D721Med (cell line): ENCODE results near the gene PARP1.
"Not testable (repeated sequence)": the region's sequence is repeated elsewhere in the genome, so short reads cannot be mapped to it uniquely, and the experiment has no call there.

Experiments
- DNase-seq: peaks from one replicate; pipeline ENCODE4 v3.0.0; 2011; ENCODE audit warnings: low spot score; ENCODE audit not compliant: insufficient read length
- FAIRE-seq: peaks from 2 replicates; lab custom pipeline; 2011; peaks lifted over from hg19 to GRCh38; lab: Jason Lieb, UNC
- TF ChIP-seq, protein P1 (sequence below): IDR thresholded peaks from 2 replicates; pipeline ENCODE4 v1.5.1; 2012; ENCODE audit warnings: mild to moderate bottlenecking, control low read depth; ENCODE audit not compliant: insufficient read depth; ENCODE audit errors: missing control alignments

Gene PARP1

DNA sequence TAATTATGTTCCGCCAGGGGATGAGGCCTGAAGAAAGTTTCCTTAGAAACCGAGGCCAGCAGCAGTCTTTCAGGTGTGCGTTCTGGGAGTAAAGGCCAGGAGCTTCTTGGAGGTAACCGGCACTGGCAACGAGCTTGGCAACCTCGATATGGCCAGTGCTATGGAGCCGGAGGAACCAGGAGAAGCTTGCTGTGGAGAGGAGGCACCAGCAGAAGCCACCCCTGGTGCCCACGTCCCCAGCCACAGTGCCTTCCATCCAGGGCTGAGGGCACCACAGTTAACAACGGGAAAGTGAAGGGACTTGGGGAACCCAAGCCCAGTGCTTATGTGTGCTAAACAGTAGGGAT lies 57.4 kb downstream of the PARP1 start:
- no peak for FAIRE-seq
- TF ChIP-seq, protein P1, sequence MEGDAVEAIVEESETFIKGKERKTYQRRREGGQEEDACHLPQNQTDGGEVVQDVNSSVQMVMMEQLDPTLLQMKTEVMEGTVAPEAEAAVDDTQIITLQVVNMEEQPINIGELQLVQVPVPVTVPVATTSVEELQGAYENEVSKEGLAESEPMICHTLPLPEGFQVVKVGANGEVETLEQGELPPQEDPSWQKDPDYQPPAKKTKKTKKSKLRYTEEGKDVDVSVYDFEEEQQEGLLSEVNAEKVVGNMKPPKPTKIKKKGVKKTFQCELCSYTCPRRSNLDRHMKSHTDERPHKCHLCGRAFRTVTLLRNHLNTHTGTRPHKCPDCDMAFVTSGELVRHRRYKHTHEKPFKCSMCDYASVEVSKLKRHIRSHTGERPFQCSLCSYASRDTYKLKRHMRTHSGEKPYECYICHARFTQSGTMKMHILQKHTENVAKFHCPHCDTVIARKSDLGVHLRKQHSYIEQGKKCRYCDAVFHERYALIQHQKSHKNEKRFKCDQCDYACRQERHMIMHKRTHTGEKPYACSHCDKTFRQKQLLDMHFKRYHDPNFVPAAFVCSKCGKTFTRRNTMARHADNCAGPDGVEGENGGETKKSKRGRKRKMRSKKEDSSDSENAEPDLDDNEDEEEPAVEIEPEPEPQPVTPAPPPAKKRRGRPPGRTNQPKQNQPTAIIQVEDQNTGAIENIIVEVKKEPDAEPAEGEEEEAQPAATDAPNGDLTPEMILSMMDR: no peak

DNA sequence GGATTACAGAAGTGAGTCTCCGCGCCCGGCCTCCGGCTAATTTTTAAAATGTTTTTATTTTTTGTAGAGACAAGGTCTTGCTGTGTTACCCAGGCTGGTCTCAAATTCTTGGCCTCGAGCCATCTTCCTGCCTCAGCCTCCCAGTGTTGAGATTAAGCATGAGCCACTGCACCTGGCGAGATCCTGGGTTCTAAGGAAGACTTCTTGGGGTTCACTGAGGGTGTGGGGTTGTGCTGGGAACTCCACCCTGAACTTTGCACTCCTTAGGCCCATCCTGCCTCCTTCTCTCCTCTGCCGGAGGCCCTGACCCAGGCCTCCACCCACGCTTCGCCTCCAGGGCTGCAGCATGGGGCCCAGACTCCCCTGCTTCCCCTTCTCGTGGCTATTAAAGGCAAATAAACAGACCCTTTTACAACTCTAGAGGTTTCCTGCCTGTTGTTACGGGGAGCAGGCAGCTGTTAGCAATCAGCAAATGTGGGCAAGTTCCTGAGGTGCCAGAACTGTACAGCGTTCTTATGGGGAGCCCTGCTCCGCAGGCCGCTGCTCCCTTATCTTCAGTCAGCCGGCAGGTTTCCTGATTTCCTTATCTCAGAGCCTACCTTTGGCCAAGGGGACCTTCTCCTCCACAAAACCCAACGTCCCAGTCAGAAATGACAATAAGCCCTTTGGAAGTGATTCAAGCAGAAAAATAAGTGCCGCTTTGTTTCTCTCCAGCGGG lies 57.9 kb downstream of the PARP1 start:
- TF ChIP-seq, protein P1: no peak
- DNase-seq (no peak), FAIRE-seq (no peak)

More for the DNA sequence above, 57.4 kb downstream of the PARP1 start:
- DNase-seq: no peak

DNA sequence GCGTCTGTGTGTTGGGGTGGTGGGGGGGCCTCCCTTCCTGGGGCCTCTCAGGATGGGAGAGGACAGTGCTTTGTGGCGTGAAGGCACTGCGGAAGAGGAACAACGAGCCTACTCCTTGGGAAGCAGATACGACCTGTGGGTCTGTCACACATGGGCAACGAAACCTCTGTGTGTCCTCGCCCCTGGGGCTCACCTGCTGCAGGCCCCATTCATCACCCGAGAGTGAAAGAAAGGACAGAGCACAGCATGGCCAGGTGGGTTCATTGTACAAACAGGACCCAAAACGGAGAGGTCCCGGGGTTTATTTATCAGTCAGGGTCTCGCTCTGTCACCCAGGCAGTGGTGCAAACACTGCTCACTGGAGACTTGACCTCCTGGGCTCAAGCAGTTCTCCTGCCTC lies 58.8 kb downstream of the PARP1 start:
- TF ChIP-seq, protein P1: no peak
- FAIRE-seq (no peak), DNase-seq (no peak)

DNA sequence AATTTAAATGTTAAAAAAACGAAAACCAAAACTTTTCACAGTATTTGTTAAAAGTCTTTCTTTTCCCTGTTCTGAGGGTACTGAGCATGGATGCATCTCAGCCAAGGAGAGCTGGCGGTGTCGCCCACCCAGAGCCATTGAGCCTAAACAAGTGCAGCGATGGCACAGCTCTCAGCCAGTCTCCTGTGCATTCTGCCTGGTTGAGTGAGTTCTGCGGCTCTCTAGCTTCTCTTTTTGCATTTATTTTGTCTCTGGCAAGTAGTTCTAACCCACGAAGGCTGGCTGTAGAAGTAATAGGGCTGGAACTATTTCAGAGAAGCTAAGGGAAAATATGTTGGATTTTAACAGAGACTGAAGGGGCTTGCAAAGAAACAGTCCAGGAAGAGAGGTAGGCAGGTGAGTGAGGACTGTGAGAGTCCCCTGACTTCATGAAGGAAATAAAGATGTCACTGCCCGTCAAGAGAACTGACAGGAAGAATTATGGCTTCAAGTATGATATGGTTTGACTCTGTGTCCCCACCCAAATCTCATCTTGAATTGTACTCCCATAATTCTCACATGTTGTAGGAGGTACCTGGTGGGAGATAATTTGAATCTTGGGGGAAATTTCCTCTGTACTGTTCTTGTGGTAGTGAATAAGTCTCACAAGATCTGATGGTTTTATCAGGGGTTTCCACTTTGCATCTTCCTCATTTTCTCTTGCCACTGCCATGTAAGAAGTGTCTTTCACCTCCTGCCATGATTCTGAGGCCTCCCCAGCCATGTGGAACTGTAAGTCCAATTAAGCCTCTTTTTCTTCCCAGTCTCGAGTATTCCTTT lies 63.2 kb downstream of the PARP1 start:
- no peak for FAIRE-seq
- no peak for DNase-seq
- TF ChIP-seq, protein P1: no peak

DNA sequence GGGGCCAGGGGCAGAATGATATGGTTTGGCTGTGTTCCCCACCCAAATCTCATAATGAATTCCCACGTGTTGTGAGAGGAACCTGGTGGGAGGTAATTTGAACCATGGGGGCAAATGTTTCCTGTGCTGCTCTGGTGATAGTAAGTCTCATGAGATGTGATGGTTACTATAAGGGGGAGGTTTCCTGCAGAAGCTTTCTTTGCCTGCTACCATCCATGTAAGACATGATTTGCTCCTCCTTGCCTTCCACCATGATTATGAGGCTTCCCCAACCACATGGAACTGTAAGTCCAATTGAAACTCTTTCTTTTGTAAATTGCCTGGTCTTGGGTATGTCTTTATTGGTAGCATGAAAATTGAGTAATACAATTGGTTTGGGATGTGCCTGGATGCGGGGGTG lies 65.2 kb downstream of the PARP1 start:
- FAIRE-seq (no peak), DNase-seq (no peak)
- TF ChIP-seq, protein P1: no peak

DNA sequence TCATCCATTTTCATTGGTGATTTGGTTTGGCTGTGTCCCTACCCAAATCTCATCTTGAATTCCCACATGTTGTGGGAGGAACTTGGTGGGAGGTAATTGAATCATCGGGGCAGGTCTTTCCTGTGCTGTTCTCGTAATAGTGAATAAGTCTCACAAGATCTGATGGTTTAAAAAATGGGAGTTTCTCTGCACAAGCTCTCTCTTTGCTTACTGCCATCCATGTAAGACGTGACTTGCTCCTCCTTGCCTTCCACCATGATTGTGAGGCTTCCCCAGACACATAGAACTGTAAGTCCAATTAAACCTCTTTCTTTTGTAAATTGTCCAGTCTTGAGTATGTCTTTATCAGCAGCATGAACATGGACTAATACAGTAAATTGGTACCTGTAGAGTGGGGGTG lies 67.8 kb downstream of the PARP1 start:
- not testable (repeated sequence) for FAIRE-seq, DNase-seq

DNA sequence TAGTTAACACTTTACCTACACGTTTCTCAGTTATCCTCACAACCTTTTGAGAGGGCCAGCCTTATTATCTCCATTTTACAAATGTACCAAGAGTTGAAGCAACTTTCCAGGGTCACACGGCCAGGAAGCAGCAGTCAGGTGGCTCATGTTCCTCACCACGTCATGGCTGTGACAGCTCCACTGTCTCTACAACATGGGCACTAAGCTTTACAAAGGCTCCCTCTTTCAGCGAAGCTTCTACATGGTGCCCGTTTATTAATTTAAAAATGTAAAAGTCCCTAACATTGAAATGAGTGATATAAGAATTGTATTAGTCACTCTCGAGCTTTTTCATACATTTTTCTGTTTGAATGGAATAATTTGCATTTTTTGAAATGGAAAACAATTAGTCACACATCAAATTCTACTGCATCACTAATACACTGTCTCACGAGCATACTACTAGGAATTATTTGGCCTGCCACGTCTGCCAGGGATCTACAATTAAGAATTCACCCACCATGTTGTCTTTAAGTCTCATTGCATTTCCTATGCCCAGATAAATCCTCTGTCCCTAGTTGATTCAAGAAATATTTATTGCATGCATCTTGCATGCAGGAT lies 70.5 kb downstream of the PARP1 start:
- FAIRE-seq (no peak), DNase-seq (no peak)
- TF ChIP-seq, protein P1: no peak
